ENCODE data around the gene KIF26B.

- no peak for TF ChIP-seq CTCF (IDR thresholded peaks at IDR 0.05; ENCODE audit: low read depth, low read length)
- no peak for TF ChIP-seq EZH2phosphoT487 (IDR thresholded peaks at IDR 0.05; ENCODE audit: low read depth)
Observed at GRCh38 chr1:245338485-245338877, 183.7 kb downstream of the KIF26B start.

Measured in OCI-LY3 (cell line).